GM19240 (cell line): ENCODE measurements around the gene RPS3.
A peak's percentile ranks its signal among the peaks of the same experiment; 100 is the strongest.

ENCODE experiments used
- DNase-seq: peaks from one replicate; pipeline ENCODE4 v3.0.0; 2011; ENCODE audit warnings: low spot score; ENCODE audit not compliant: insufficient read length

The RPS3 gene

GRCh38 chr11:75434886-75435570 lies 35.7 kb downstream of the RPS3 start:
- DNase-seq, result no peak

GRCh38 chr11:75435571-75435925 lies 36.2 kb downstream of the RPS3 start:
- no peak for DNase-seq

GRCh38 chr11:75436806-75437205 lies 37.5 kb downstream of the RPS3 start:
- DNase-seq, result no peak

DNA sequence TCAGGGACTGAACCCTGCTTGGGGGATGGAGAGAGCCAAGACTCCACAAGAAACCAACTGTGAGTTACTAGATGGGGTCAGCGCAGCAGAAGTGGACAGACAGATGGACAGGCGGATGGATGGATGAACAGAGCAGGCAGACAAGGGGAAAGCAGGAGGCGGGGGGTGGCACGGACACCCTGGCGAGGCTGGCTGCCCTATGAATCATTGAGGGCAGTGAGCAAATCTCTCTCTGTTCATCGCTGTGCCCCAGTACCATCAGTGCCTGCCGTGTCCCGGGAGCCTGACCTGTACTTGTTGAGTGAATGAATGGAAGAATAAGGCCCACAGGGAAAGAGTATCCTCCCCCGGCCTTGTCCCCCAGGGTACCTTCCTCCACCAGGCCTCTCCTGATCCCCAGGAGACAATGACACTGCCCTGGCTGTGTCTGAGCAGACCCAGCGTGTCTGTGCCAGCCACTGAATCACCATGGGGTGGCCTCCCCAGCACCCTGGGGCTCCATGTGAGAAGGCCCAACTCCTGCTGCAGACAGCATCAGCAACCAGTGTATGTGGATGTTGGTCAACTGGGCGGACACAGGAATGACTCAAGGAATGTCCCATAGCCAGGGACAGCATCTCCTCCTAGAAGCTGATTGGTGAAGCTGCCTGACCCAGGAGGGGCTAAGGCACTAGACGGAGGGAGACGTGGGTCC lies 38.8 kb downstream of the RPS3 start:
- DNase-seq, result no peak

DNA sequence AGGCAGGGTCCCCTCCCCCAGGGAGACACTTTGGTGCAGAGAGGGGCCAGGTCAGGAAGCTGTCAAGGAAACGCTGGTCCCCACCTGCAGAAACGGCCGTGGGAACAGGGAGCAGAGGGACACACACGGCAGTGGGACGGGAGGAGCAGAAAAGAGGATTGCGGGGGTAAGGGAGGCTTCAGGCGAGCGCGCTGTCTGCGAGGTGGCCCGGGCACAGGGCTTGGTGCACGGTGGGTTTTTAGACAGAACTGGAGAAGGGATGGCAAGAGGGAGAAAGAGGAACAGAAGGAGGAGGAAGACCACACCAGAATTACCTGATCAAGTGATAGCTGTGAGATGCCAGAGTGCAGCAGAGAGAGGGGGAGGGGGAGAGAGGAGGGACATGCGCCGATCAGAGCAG lies 39.7 kb downstream of the RPS3 start:
- no peak for DNase-seq

DNA sequence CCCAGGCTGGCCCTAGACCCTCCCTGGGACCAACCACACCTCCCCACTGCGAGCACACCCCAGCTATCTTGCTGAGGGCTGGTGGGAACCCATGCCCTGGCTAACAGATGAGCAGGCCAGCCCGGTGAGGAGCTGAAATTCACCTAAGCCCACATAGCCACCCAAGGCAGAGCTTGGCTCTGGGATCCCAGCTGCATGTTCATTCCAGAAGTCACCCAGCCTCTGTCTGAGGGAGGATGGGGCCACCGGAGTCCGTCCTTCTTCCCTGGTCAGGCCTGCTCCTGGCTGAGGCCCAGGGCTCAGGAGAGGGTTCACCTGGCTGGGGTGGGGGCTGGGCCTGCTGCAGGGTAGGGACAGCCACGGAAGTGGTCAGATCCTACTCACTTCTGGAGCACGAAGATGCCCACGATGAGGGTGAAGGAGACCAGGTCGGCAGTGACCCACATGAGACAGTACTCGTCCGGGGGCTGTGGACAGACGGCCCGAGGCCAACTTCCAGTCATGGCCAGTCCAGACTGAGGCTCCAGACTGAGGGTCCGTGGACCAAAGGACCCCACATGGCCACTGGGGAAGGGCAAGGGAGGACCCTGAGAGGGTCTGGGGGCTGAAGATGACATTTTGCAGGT lies 40.3 kb downstream of the RPS3 start:
- DNase-seq, result no peak

- no peak for DNase-seq
Observed at GRCh38 chr11:75440960-75441803, 41.9 kb downstream of the RPS3 start.

- no peak for DNase-seq
Observed at GRCh38 chr11:75441804-75442132, 42.5 kb downstream of the RPS3 start.

- no peak for DNase-seq
Observed at GRCh38 chr11:75442161-75442885, 43.0 kb downstream of the RPS3 start.

- DNase-seq, result no peak
Observed at GRCh38 chr11:75443043-75443442, 43.7 kb downstream of the RPS3 start.

DNA sequence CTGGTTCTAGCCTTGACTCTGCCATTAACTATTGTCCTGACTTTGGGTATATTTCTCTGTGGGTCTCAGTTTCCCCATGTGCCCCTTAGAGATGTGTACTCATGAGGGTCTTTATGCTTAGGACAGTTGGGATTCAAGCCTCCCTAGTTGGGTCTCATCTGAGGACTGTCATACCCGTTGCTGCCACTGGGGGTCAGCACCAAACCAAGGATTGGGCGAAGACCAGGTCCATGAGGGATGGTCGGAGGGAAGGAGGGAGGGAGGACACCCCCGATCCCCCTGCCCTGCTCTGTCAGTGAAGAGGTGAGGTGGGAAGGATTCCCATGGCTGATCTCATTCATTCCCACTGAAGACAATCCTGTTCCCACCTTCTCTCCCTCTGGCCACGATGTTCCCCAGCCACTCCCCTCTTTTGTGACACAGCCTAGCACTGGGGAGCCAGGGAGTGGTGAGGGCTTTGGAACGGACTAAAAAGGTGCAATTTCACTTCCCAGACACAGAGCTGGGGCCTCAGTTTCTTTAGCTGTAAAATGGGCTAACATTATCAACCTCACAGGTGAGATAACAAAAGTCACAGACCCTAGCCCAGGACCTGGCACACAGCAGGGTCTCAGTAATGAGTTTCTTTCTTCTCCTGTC lies 46.1 kb downstream of the RPS3 start:
- DNase-seq, result peak; percentile 89

GRCh38 chr11:75447415-75447814 lies 48.1 kb downstream of the RPS3 start:
- no peak for DNase-seq

- no peak for DNase-seq
Observed at GRCh38 chr11:75449271-75449670, 50.0 kb downstream of the RPS3 start.

GRCh38 chr11:75449776-75450175 lies 50.5 kb downstream of the RPS3 start:
- DNase-seq, result no peak

- no peak for DNase-seq
Observed at GRCh38 chr11:75450236-75450635, 50.9 kb downstream of the RPS3 start.

GRCh38 chr11:75450826-75451821 lies 51.8 kb downstream of the RPS3 start:
- DNase-seq, result no peak

DNA sequence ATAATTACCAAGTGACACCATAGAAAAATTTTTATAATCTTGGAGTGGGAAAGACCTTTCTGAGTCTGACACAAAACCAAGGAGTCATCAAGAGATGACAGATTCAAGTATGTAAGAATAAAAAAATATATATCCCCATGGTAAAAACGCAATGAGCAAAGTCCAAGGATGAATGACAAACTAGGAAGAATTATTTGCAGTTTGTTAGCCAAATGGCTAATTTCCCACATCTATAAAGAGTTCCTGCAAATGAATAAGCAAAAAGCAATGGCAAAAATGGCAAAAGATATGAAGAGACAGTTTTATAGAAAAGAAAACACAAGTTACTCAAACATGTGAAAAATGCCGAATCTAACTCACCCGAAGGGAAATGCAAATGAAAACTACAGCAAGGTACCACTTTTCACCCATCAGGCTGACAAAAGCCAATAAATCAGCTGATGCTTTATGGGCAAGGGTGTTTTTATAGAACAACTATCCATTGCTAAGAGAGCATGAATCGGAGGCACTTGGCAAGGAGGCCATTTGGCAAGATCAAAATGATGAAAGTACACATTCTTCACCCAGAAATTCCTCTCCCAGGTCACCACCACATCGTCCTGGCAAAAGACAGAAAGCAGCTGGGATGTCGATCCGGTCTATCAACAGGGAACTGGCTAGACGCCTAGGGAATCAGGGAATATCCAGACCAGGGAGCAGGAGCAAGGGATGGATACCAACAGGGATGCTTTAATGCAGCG lies 54.8 kb downstream of the RPS3 start:
- DNase-seq, result no peak

- no peak for DNase-seq
Observed at GRCh38 chr11:75454987-75455386, 55.7 kb downstream of the RPS3 start.
